Subcutaneous adipose tissue (tissue), 4 donors: Measurements from ENCODE around the gene HS6ST3. TPM values are rescaled to one million over a fixed set of nuclear protein-coding genes. Genes with fewer than 3 reads are reported as not detected.

ENCODE experiments used
- total RNA-seq, 4 donors: library from RNA; depleted of rRNA; stranded (reverse); fragments of >200 nt; gene quantifications; one replicate each; pipeline ENCODE4 v1.1.0, GENCODE V29; 2016
- TF ChIP-seq, protein P1 (sequence below): fragments of 450-650 bp; IDR thresholded peaks from one replicate; pipeline ENCODE4 v1.5.1; 2016; ENCODE audit warnings: low read depth, mild to moderate bottlenecking, control low read depth, antibody characterized with exemption, moderate library complexity

HS6ST3 gene
- total RNA-seq, 4 donors from 2014 or later: 0.33 to 1.3 (median 0.99) TPM

DNA sequence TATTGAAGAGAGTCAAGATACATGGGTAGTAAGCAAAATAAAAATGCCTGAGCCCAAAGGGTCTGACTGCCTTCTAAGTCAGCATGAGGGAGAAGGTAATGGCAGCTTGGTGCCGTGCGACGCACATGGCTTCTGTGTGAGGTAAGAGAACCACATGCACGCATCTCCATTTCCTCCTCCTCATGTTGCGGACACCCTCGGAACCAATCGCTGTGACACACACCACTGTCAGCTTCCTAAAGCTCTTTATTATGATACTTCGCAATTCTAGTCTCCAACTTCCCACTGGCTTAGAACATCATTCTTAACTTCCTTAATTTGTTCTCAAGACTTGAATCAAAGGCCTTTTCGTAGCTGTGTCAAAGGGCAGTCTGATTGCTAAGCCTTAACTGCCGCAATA lies 734.2 kb downstream of the HS6ST3 start:
- TF ChIP-seq, protein P1, sequence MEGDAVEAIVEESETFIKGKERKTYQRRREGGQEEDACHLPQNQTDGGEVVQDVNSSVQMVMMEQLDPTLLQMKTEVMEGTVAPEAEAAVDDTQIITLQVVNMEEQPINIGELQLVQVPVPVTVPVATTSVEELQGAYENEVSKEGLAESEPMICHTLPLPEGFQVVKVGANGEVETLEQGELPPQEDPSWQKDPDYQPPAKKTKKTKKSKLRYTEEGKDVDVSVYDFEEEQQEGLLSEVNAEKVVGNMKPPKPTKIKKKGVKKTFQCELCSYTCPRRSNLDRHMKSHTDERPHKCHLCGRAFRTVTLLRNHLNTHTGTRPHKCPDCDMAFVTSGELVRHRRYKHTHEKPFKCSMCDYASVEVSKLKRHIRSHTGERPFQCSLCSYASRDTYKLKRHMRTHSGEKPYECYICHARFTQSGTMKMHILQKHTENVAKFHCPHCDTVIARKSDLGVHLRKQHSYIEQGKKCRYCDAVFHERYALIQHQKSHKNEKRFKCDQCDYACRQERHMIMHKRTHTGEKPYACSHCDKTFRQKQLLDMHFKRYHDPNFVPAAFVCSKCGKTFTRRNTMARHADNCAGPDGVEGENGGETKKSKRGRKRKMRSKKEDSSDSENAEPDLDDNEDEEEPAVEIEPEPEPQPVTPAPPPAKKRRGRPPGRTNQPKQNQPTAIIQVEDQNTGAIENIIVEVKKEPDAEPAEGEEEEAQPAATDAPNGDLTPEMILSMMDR: no peak

- TF ChIP-seq, protein P1: no peak
Measured at GRCh38 chr13:96825653-96826052, 735.7 kb downstream of the HS6ST3 start.

- TF ChIP-seq, protein P1: no peak
Measured at GRCh38 chr13:96834626-96835025, 744.7 kb downstream of the HS6ST3 start.

GRCh38 chr13:96835546-96835945 lies 745.6 kb downstream of the HS6ST3 start:
- TF ChIP-seq, protein P1: no peak

GRCh38 chr13:96836733-96837132 lies 746.8 kb downstream of the HS6ST3 start:
- TF ChIP-seq, protein P1: no peak

- TF ChIP-seq, protein P1: no peak
Measured at GRCh38 chr13:96837809-96838208, 747.9 kb downstream of the HS6ST3 start.

GRCh38 chr13:96844195-96844594 lies 754.3 kb downstream of the HS6ST3 start:
- TF ChIP-seq, protein P1: no peak
